AG09319 (cell line): Measurements from ENCODE around the gene PRICKLE2.

Experiments used
- DNase-seq: peaks from one replicate; pipeline ENCODE4 v3.0.0-alpha.2; 2010; ENCODE audit warnings: low read depth; ENCODE audit errors: extremely low read depth
- CTCF ChIP-seq: IDR thresholded peaks from 2 replicates; pipeline ENCODE4 v1.5.1; 2011; ENCODE audit warnings: low read depth, mild to moderate bottlenecking, inconsistent platforms, low read length, moderate library complexity

Gene PRICKLE2

GRCh38 chr3:64185436-64185835 lies 39.8 kb downstream of the PRICKLE2 start:
- no peak for TF ChIP-seq CTCF
- DNase-seq: no peak

- no peak for DNase-seq
- TF ChIP-seq CTCF: no peak
Measured at GRCh38 chr3:64184621-64185020, 40.6 kb downstream of the PRICKLE2 start.

GRCh38 chr3:64179860-64180259 lies 45.4 kb downstream of the PRICKLE2 start:
- TF ChIP-seq CTCF: no peak
- no peak for DNase-seq

- TF ChIP-seq CTCF: no peak
- no peak for DNase-seq
Measured at GRCh38 chr3:64179249-64179648, 46.0 kb downstream of the PRICKLE2 start.

GRCh38 chr3:64178419-64178818 lies 46.8 kb downstream of the PRICKLE2 start:
- DNase-seq: no peak
- TF ChIP-seq CTCF: no peak

GRCh38 chr3:64176461-64176996 lies 48.7 kb downstream of the PRICKLE2 start:
- DNase-seq: no peak
- no peak for TF ChIP-seq CTCF

- DNase-seq: no peak
- TF ChIP-seq CTCF: no peak
Measured at GRCh38 chr3:64174328-64174727, 50.9 kb downstream of the PRICKLE2 start.
